ENCODE measurements around the gene C16orf74. TPM values are rescaled to one million over a fixed set of nuclear protein-coding genes. Genes with fewer than 3 reads are reported as not detected.

Gene C16orf74
- total RNA-seq, 1 experiment from 2014 or later = 44.3 TPM

- Histone ChIP-seq H3K27ac (no peak overlapping the region), H3K9me3 (ENCODE audit: insufficient read depth, low read depth) (no peaks in the 10 kb centered on the region), H3K4me2 (no peak overlapping the region), H3K36me3 (ENCODE audit: low read depth) (peaks cover 32% of the 10 kb centered on the region), H3K4me1 (replicated peaks; ENCODE audit: insufficient read depth) (no peaks in the 10 kb centered on the region), H3K79me2 (ENCODE audit: low read depth) (no peaks in the 10 kb centered on the region), H4K20me1 (ENCODE audit: insufficient read depth) (peaks cover 50% of the 10 kb centered on the region), H3F3A (ENCODE audit: insufficient read depth, low read depth) (peaks cover 47% of the 10 kb centered on the region), H3K4me3 (no peak overlapping the region), H3K27me3 (ENCODE audit: insufficient read depth, low read depth) (no peaks in the 10 kb centered on the region), H3K9me2 (ENCODE audit: insufficient read depth) (no peaks in the 10 kb centered on the region), H2AFZ (no peak overlapping the region)
- no TSS peak for BruUV-seq (replicated peaks)
- DNase-seq = no peak
- intact Hi-C loops (cut with micrococcal nuclease; ENCODE audit: unreplicated experiment) = no loop called here
- no peak for TF ChIP-seq EZH2 (IDR thresholded peaks at IDR 0.05; ENCODE audit: low read depth)
- ChIA-PET POLR2A (ENCODE audit: unreplicated experiment) (no interaction called here), CTCF (no interaction called here)
Measured at GRCh38 chr16:85670840-85671239, 80.1 kb downstream of the C16orf74 start.

DNA sequence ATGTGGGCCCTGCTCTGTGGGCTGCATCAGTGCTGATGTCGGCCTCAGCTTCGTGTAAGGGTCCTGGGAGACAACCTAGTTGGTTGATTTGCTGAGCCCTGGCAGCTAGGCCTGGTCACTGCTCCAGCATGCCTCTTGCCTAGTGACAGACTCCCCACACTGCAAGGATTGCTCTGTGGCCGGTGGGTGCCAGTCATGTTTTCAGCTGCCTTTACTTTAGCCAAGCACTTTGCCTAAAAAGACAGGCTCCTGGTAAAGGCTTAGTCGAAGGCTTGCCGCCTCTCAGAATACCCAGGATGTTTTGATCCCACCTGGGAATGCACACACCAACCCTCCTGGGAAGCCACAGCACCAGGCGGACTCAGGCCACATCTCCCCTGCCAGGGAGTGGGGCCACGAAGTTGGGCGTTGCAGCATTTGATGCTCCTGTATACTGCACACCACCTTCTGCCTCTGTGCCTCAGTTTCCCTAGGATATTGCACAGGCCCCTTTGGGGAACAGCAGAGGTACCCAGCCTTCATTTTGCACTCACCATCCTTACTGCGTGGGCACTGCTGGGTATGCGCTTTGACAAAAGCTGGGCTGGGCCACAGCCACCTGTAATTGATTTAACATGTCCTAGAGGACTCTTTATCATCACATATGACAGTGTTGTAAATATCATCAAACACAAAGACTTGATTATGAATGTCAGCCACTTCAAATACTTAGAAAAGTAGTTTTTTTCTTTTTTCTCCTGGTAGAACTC lies 82.0 kb downstream of the C16orf74 start:
- no peaks in the 10 kb centered on the region for H3K27me3 ChIP-seq (ENCODE audit: insufficient read depth, low read depth)
- intact Hi-C loops (cut with micrococcal nuclease; ENCODE audit: unreplicated experiment) = no loop called here
- no peaks in the 10 kb centered on the region for H3K9me2 ChIP-seq (ENCODE audit: insufficient read depth)
- no peak overlapping the region for H3K27ac ChIP-seq
- H3K4me1 ChIP-seq (replicated peaks; ENCODE audit: insufficient read depth) = no peaks in the 10 kb centered on the region
- POLR2A ChIA-PET (ENCODE audit: unreplicated experiment) = no interaction called here
- DNase-seq = no peak
- H3K4me3 ChIP-seq = no peak overlapping the region
- H3K36me3 ChIP-seq (ENCODE audit: low read depth) = peaks cover 26% of the 10 kb centered on the region
- no peak overlapping the region for H2AFZ ChIP-seq
- TF ChIP-seq EZH2 (IDR thresholded peaks at IDR 0.05; ENCODE audit: low read depth) = no peak
- CTCF ChIA-PET = no interaction called here
- H3F3A ChIP-seq (ENCODE audit: insufficient read depth, low read depth) = peaks cover 37% of the 10 kb centered on the region
- no peak overlapping the region for H3K4me2 ChIP-seq
- no TSS peak for BruUV-seq (replicated peaks)
- H4K20me1 ChIP-seq (ENCODE audit: insufficient read depth) = peaks cover 43% of the 10 kb centered on the region
- no peaks in the 10 kb centered on the region for H3K9me3 ChIP-seq (ENCODE audit: insufficient read depth, low read depth)
- no peaks in the 10 kb centered on the region for H3K79me2 ChIP-seq (ENCODE audit: low read depth)

GRCh38 chr16:85667841-85668413 lies 83.0 kb downstream of the C16orf74 start:
- H4K20me1 ChIP-seq (ENCODE audit: insufficient read depth) = peaks cover 39% of the 10 kb centered on the region
- DNase-seq = no peak
- H2AFZ ChIP-seq = no peak overlapping the region
- no peak overlapping the region for H3K4me3 ChIP-seq
- H3K4me2 ChIP-seq = no peak overlapping the region
- no peaks in the 10 kb centered on the region for H3K4me1 ChIP-seq (replicated peaks; ENCODE audit: insufficient read depth)
- BruUV-seq (replicated peaks) = no TSS peak
- H3K79me2 ChIP-seq (ENCODE audit: low read depth) = no peaks in the 10 kb centered on the region
- H3K27me3 ChIP-seq (ENCODE audit: insufficient read depth, low read depth) = no peaks in the 10 kb centered on the region
- no peaks in the 10 kb centered on the region for H3K9me2 ChIP-seq (ENCODE audit: insufficient read depth)
- no peak for TF ChIP-seq EZH2 (IDR thresholded peaks at IDR 0.05; ENCODE audit: low read depth)
- no peak for TF ChIP-seq CTCF (conservative IDR thresholded peaks at IDR 0.05)
- intact Hi-C loops (cut with micrococcal nuclease; ENCODE audit: unreplicated experiment) = no loop called here
- H3K27ac ChIP-seq = no peak overlapping the region
- no peaks in the 10 kb centered on the region for H3K9me3 ChIP-seq (ENCODE audit: insufficient read depth, low read depth)
- peaks cover 30% of the 10 kb centered on the region for H3K36me3 ChIP-seq (ENCODE audit: low read depth)
- peaks cover 33% of the 10 kb centered on the region for H3F3A ChIP-seq (ENCODE audit: insufficient read depth, low read depth)
- ChIA-PET POLR2A (ENCODE audit: unreplicated experiment) (interaction anchor here (0.6 kb wide), 1 partner anchor 30 kb away, joined by 4 read pairs; no protein-coding TSS in a partner anchor), CTCF (no interaction called here)

DNA sequence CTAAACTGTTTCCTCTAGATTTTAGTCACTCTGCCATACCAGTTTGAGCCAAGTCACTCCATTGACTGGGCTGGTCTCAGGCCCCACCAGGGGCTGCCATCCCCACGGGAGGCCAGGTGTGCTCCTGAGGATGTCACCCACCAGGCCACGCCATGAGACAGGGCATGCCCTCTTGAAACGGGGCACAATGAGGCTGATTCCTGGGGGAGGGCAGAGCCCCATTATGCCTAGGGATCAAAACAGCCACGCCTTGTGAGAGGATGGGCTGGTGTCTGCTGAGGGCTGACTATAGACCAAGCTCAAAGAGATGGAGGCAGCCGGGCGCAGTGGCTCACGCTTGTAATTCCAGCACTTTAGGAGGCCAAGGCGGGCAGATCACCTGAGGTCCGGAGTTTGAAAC lies 83.6 kb downstream of the C16orf74 start:
- Histone ChIP-seq H3K4me1 (replicated peaks; ENCODE audit: insufficient read depth) (no peaks in the 10 kb centered on the region), H4K20me1 (ENCODE audit: insufficient read depth) (peaks cover 35% of the 10 kb centered on the region), H3K9me2 (ENCODE audit: insufficient read depth) (no peaks in the 10 kb centered on the region), H3K9me3 (ENCODE audit: insufficient read depth, low read depth) (no peaks in the 10 kb centered on the region), H3K27me3 (ENCODE audit: insufficient read depth, low read depth) (no peaks in the 10 kb centered on the region), H3K79me2 (ENCODE audit: low read depth) (no peaks in the 10 kb centered on the region), H3K4me3 (no peak overlapping the region), H3F3A (ENCODE audit: insufficient read depth, low read depth) (peaks cover 33% of the 10 kb centered on the region), H3K4me2 (no peak overlapping the region), H3K36me3 (ENCODE audit: low read depth) (peaks cover 27% of the 10 kb centered on the region), H3K27ac (no peak overlapping the region), H2AFZ (no peak overlapping the region)
- ChIA-PET POLR2A (ENCODE audit: unreplicated experiment) (no interaction called here), CTCF (interaction anchor here (0.5 kb wide), 1 partner anchor 53 kb away, joined by 5 read pairs; no protein-coding TSS in a partner anchor)
- TF ChIP-seq EZH2 (IDR thresholded peaks at IDR 0.05; ENCODE audit: low read depth) (no peak), CTCF (conservative IDR thresholded peaks at IDR 0.05) (no peak)
- DNase-seq = no peak
- BruUV-seq (replicated peaks) = no TSS peak
- intact Hi-C loops (cut with micrococcal nuclease; ENCODE audit: unreplicated experiment) = no loop called here
